CD4-positive, alpha-beta memory T cell (primary cell): ENCODE data around the gene BICRA. TPM values are rescaled to one million over a fixed set of nuclear protein-coding genes. Genes with fewer than 3 reads are reported as not detected.
A peak's percentile ranks its signal among the peaks of the same experiment; 100 is the strongest.
"Not testable (repeated sequence)": the region's sequence is repeated elsewhere in the genome, so short reads cannot be mapped to it uniquely, and the experiment has no call there.

Experiments used
- CTCF ChIA-PET: fragments of 350-600 bp; sonication (Branson Sonifier 250); formaldehyde crosslinking; loops from one replicate; lab custom pipeline; 2021; ENCODE audit warnings: inconsistent platforms; ENCODE audit not compliant: partially characterized antibody; lab: Charles Lee
- POLR2A ChIA-PET: fragments of 350-600 bp; sonication (Branson Sonifier 250); formaldehyde crosslinking; loops from one replicate; lab custom pipeline; 2021; ENCODE audit not compliant: partially characterized antibody; lab: Charles Lee
- DNase-seq, 5 donors: peaks; one replicate each; pipeline versions ENCODE4 v3.0.0 to v3.0.0-alpha.2; 2020 to 2022; ENCODE audit warnings: mixed read lengths in 1 of 5
- H3K27ac ChIP-seq: one replicate; pipeline ENCODE4 v1.7.0; 2013; ENCODE audit warnings: low read depth, low read length
- H3K27me3 ChIP-seq: 2 replicates; pipeline ENCODE4 v1.7.0; 2013; ENCODE audit warnings: mild to moderate bottlenecking, low read length, moderate library complexity; ENCODE audit not compliant: insufficient read depth
- H3K36me3 ChIP-seq: 2 replicates; pipeline ENCODE4 v1.7.0; 2013; ENCODE audit warnings: mild to moderate bottlenecking, low read length, moderate library complexity; ENCODE audit not compliant: insufficient read depth
- H3K4me1 ChIP-seq: 2 replicates; pipeline ENCODE4 v1.7.0; 2013; ENCODE audit warnings: mild to moderate bottlenecking, low read length, moderate library complexity; ENCODE audit not compliant: insufficient read depth
- H3K4me3 ChIP-seq, 2 donors: one replicate each; pipeline ENCODE4 v1.7.0; 2013; ENCODE audit warnings: low read length in 2 of 2, mild to moderate bottlenecking in 1 of 2
- H3K9me3 ChIP-seq, 2 donors: one replicate each; pipeline ENCODE4 v1.7.0; 2013; ENCODE audit warnings: low read length in 2 of 2, control low read depth in 1 of 2; ENCODE audit not compliant: control insufficient read depth in 1 of 2
- H3K27ac Mint-ChIP-seq, 7 donors: one replicate each; pipeline ENCODE4 v1.8.0; 2020 to 2021; ENCODE audit warnings: mixed read lengths in 7 of 7, mild to moderate bottlenecking in 6 of 7, inconsistent platforms in 3 of 7, moderate library complexity in 3 of 7
- H3K27me3 Mint-ChIP-seq, 2 donors: one replicate each; pipeline ENCODE4 v1.8.0; 2020 to 2021; ENCODE audit warnings: mixed read lengths in 2 of 2
- H3K36me3 Mint-ChIP-seq, 2 donors: one replicate each; pipeline ENCODE4 v1.8.0; 2020 to 2021; ENCODE audit warnings: mixed read lengths in 2 of 2, inconsistent platforms in 1 of 2, mild to moderate bottlenecking in 1 of 2
- H3K4me1 Mint-ChIP-seq, 4 donors: one replicate each; pipeline ENCODE4 v1.8.0; 2020 to 2021; ENCODE audit warnings: mixed read lengths in 4 of 4, mild to moderate bottlenecking in 1 of 4
- H3K4me3 Mint-ChIP-seq, 8 donors: one replicate each; pipeline ENCODE4 v1.8.0; 2020 to 2021; ENCODE audit warnings: mixed read lengths in 8 of 8, mild to moderate bottlenecking in 7 of 8, moderate library complexity in 6 of 8, inconsistent platforms in 3 of 8
- H3K9me3 Mint-ChIP-seq, 8 donors: one replicate each; pipeline ENCODE4 v1.8.0; 2020 to 2021; ENCODE audit warnings: mixed read lengths in 8 of 8, mild to moderate bottlenecking in 5 of 8, inconsistent platforms in 3 of 8, moderate library complexity in 1 of 8
- intact Hi-C: fragments of 100-400 bp; cut with micrococcal nuclease; formaldehyde crosslinking; loops from one replicate; pipeline ENCODE4 v1.15.1; 2023
- polyA plus RNA-seq, 2 donors: library from polyadenylated mRNA; unstranded; fragments of 300-500 nt; fragmentation: Illumina TruSeq; gene quantifications; one replicate each; pipeline ENCODE4 v1.2.3, GENCODE V29; 2021
- total RNA-seq, 2 experiments: library from RNA; stranded (reverse); gene quantifications; one replicate each; pipeline ENCODE4 v1.2.3, GENCODE V29; 2021

Gene BICRA
- total and polyA plus RNA-seq, 4 experiments from 2014 or later, result 2.3 to 32.9 (median 31.7) TPM; not detected in 1

GRCh38 chr19:47630594-47630993 lies 21.7 kb downstream of the BICRA start:
- DNase-seq, result no peak
- intact Hi-C loops, result no loop called here
- Histone ChIP-seq H3K4me3 (no peak overlapping the region), H3K36me3 (no peaks in the 10 kb centered on the region), H3K27me3 (no peaks in the 10 kb centered on the region), H3K4me1 (no peaks in the 10 kb centered on the region), H3K27ac (no peak overlapping the region), H3K9me3 (no peaks in the 10 kb centered on the region)
- H3K27ac Mint-ChIP-seq, result no peak overlapping the region
- CTCF ChIA-PET, result no interaction called here
- H3K36me3 Mint-ChIP-seq, result peaks cover 4 to 20% of the 10 kb centered on the region in 2 donors
- H3K4me3 Mint-ChIP-seq, result no peak overlapping the region
- H3K27me3 Mint-ChIP-seq, result no peaks in the 10 kb centered on the region
- POLR2A ChIA-PET, result no interaction called here
- H3K9me3 Mint-ChIP-seq, result no peaks in the 10 kb centered on the region
- peaks cover 27 to 69% (median 33%) of the 10 kb centered on the region in 4 donors for H3K4me1 Mint-ChIP-seq

DNA sequence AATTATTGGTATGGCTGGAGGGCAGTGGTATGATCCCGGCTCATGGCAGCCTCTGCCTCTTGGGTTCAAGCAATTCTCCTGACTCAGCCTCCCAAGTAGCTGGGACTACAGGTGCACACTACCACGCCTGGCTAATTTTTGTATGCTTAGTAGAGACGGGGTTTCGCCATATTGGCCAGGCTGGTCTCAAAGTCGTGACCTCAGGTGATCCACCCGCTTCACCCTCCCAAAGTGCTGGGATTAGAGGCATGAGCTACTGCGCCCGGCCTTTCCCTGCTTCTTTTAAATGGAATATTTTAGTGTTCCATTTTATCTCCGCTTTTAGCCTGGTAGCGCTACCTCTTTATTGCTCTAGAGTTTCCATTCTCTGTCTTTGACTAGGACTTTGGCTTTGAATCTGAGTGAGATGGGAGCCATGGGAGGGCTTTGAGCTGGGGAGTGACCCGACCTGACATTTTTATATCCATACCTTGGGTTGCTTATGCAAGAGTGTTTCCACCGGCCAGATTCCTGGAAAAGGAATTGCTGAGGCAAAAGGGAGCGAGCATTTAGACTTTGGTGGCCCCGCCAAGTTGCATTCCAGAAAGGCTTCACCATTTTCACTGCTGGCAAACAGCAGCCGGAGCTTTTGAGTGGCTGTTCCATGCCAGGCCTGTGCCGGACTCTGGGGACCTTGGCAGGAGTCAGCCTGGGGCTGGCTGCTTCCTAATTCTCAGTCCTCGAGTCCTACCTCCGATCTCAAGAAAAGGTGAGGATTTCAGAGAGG lies 22.9 kb downstream of the BICRA start:
- H3K27ac ChIP-seq, result no peak overlapping the region
- Mint-ChIP-seq H3K27ac (no peak overlapping the region), H3K36me3 (peaks cover 4 to 20% of the 10 kb centered on the region in 2 donors), H3K9me3 (no peaks in the 10 kb centered on the region), H3K4me3 (no peak overlapping the region), H3K27me3 (no peaks in the 10 kb centered on the region), H3K4me1 (peaks cover 28 to 65% (median 33%) of the 10 kb centered on the region in 4 donors)
- ChIA-PET CTCF (interaction anchor here (0.5 kb wide), 1 partner anchor 116 kb away, joined by 3 read pairs; no protein-coding TSS in a partner anchor), POLR2A (interaction anchor here (1.6 kb wide), 1 partner anchor 21 kb away, joined by 4 read pairs; no protein-coding TSS in a partner anchor)
- no peak overlapping the region for H3K4me3 ChIP-seq
- intact Hi-C loops, result no loop called here
- no peaks in the 10 kb centered on the region for H3K4me1 ChIP-seq
- no peak for DNase-seq
- no peaks in the 10 kb centered on the region for H3K9me3 ChIP-seq
- H3K27me3 ChIP-seq, result no peaks in the 10 kb centered on the region
- no peaks in the 10 kb centered on the region for H3K36me3 ChIP-seq

DNA sequence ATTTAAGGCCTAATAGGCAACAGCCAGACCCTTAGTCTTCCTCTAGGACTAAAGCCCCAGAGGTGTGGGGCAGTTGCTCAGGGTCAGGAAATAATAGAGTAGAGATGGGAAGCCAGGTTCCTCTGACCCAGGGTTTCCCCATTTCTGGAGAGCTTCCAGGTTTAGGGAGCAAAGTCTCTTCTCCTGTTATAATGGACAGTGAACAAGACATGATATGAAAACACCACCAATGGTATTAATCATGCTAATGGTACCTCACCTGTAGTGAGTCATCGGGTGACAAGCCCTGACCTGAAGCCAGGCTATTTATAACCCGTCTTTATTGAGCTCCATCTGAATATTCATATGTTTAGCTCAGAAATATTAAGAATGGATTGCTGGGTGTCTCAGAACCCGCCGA lies 24.6 kb downstream of the BICRA start:
- ChIA-PET CTCF (no interaction called here), POLR2A (interaction anchor here (1.0 kb wide), 1 partner anchor 118 kb away, joined by 3 read pairs; the partner anchor contains the start of gene NAPA)
- Mint-ChIP-seq H3K27ac (peak overlapping the region in 1 of 7 donors; percentile 31), H3K36me3 (peaks cover 14 to 15% of the 10 kb centered on the region in 2 donors), H3K4me3 (no peak overlapping the region), H3K9me3 (no peaks in the 10 kb centered on the region), H3K27me3 (no peaks in the 10 kb centered on the region), H3K4me1 (peaks cover 21 to 64% (median 25%) of the 10 kb centered on the region in 4 donors)
- Histone ChIP-seq H3K36me3 (no peaks in the 10 kb centered on the region), H3K9me3 (no peaks in the 10 kb centered on the region), H3K27me3 (no peaks in the 10 kb centered on the region), H3K4me3 (no peak overlapping the region), H3K27ac (no peak overlapping the region), H3K4me1 (no peaks in the 10 kb centered on the region)
- intact Hi-C loops, result no loop called here
- no peak for DNase-seq

- H3K9me3 Mint-ChIP-seq, result no peaks in the 10 kb centered on the region
- intact Hi-C loops, result no loop called here
- POLR2A ChIA-PET, result no interaction called here
- Histone ChIP-seq H3K4me3 (no peak overlapping the region), H3K27me3 (no peaks in the 10 kb centered on the region), H3K27ac (no peak overlapping the region), H3K9me3 (no peaks in the 10 kb centered on the region), H3K4me1 (no peaks in the 10 kb centered on the region), H3K36me3 (no peaks in the 10 kb centered on the region)
- peaks cover 21 to 65% (median 25%) of the 10 kb centered on the region in 4 donors for H3K4me1 Mint-ChIP-seq
- peaks cover 14 to 15% of the 10 kb centered on the region in 2 donors for H3K36me3 Mint-ChIP-seq
- no peak for DNase-seq
- H3K27ac Mint-ChIP-seq, result peak overlapping the region in 1 of 7 donors; percentile 70
- CTCF ChIA-PET, result no interaction called here
- no peaks in the 10 kb centered on the region for H3K27me3 Mint-ChIP-seq
- no peak overlapping the region for H3K4me3 Mint-ChIP-seq
Measured at GRCh38 chr19:47633996-47634395, 25.1 kb downstream of the BICRA start.

DNA sequence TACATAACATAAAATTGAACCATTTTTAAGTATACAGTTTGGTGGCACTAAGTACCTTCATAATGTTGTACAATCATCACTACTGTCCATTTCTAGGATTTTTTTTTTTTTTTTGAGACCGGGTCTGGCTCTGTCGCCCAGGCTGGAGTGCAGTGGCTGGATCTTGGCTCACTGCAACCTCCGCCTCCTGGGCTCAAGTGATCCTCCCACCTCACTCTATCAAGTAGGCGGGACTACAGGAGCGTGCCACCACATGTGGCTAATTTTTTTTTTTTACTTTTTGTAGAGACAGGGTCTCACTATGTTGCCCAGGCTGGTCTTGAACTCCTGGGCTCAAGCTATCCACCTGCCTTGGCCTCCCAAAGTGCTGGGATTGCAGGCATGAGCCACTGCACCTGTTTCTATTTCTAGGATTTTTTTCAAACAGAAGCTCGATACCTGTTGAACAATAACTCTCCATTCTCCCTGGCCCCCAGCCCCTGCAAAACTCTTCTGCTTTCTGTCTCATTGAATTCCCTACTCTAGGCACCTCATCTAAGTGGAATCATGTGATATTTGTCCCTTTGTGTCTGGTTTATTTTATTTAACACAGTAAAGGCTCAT lies 26.3 kb downstream of the BICRA start:
- H3K27me3 Mint-ChIP-seq, H3K36me3 ChIP-seq, H3K27ac ChIP-seq, H3K4me3 Mint-ChIP-seq, H3K4me3 ChIP-seq, H3K4me1 ChIP-seq, DNase-seq, intact Hi-C loops, H3K27me3 ChIP-seq, POLR2A ChIA-PET, H3K9me3 ChIP-seq, H3K9me3 Mint-ChIP-seq, CTCF ChIA-PET: not testable (repeated sequence)
- Mint-ChIP-seq H3K4me1 (peaks cover 16 to 58% (median 24%) of the 10 kb centered on the region in 4 donors), H3K27ac (peak overlapping the region in 2 of 7 donors; percentile 6 to 18), H3K36me3 (peaks cover 11 to 14% of the 10 kb centered on the region in 2 donors)

DNA sequence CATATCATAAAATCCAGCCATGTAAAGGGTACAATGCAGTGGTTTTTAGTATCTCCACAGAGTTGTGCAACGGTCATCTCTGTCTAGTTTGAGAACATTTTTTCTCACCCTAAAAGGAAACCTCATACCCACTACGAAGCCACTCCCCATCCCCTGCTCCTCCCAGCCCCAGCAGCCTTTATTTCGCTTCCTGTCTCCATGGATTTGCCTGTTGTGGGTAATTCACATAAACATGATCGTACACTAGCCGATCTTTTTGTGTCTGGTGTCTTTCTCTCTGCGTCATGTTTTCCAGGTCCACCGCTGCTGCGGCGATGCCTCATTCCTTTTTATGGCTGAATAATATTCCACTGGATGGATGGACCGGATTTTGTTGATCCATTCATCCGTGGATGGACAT lies 28.6 kb downstream of the BICRA start:
- Histone ChIP-seq H3K27ac (no peak overlapping the region), H3K4me1 (no peaks in the 10 kb centered on the region), H3K27me3 (no peaks in the 10 kb centered on the region), H3K9me3 (no peaks in the 10 kb centered on the region), H3K36me3 (no peaks in the 10 kb centered on the region), H3K4me3 (no peak overlapping the region)
- no peak overlapping the region for H3K4me3 Mint-ChIP-seq
- ChIA-PET CTCF (no interaction called here), POLR2A (no interaction called here)
- peaks cover 10 to 13% of the 10 kb centered on the region in 2 donors for H3K36me3 Mint-ChIP-seq
- H3K9me3 Mint-ChIP-seq, result no peaks in the 10 kb centered on the region
- H3K27me3 Mint-ChIP-seq, result no peaks in the 10 kb centered on the region
- intact Hi-C loops, result no loop called here
- no peak for DNase-seq
- H3K27ac Mint-ChIP-seq, result no peak overlapping the region
- H3K4me1 Mint-ChIP-seq, result peaks cover 14 to 51% (median 26%) of the 10 kb centered on the region in 4 donors

GRCh38 chr19:47641891-47642485 lies 33.1 kb downstream of the BICRA start:
- CTCF ChIA-PET, result no interaction called here
- Mint-ChIP-seq H3K27me3 (no peaks in the 10 kb centered on the region), H3K36me3 (peaks cover 33% of the 10 kb centered on the region in 2 donors), H3K27ac (peak overlapping the region in 2 of 7 donors; percentile 12 to 15), H3K9me3 (no peaks in the 10 kb centered on the region), H3K4me3 (no peak overlapping the region), H3K4me1 (peaks cover 17 to 52% (median 31%) of the 10 kb centered on the region in 4 donors)
- no peaks in the 10 kb centered on the region for H3K36me3 ChIP-seq
- no peaks in the 10 kb centered on the region for H3K4me1 ChIP-seq
- H3K4me3 ChIP-seq, result no peak overlapping the region
- POLR2A ChIA-PET, result no interaction called here
- no peaks in the 10 kb centered on the region for H3K9me3 ChIP-seq
- intact Hi-C loops, result no loop called here
- DNase-seq, result no peak
- no peaks in the 10 kb centered on the region for H3K27me3 ChIP-seq
- H3K27ac ChIP-seq, result no peak overlapping the region
